Panc1 (cell line): ENCODE measurements around the gene KCTD12. TPM values are rescaled to one million over a fixed set of nuclear protein-coding genes. Genes with fewer than 3 reads are reported as not detected.

Source experiments
- ATAC-seq: fragments of 200-7000 bp; cut with Tn5 transposase; 2 replicates; pipeline ENCODE4 v1.9.1; 2020; ENCODE audit warnings: mild to moderate bottlenecking, moderate library complexity
- BruUV-seq: library from RNA; stranded (reverse); fragments of 400-500 nt; replicated peaks from 2 replicates; lab custom pipeline; 2021; lab: Mats Ljungman, UMichigan
- CTCF ChIA-PET: fragments of 300-600 bp; sonication (Branson Sonifier 250); formaldehyde crosslinking; loops from one replicate; lab custom pipeline; 2022; ENCODE audit warnings: antibody characterized with exemption; lab: Charles Lee
- POLR2A ChIA-PET: fragments of 300-600 bp; sonication (Branson Sonifier 250); formaldehyde crosslinking; loops from one replicate; lab custom pipeline; 2022; ENCODE audit warnings: antibody characterized with exemption; lab: Charles Lee
- DNase-seq: peaks from one replicate; pipeline ENCODE4 v3.0.0-alpha.2; 2010; ENCODE audit warnings: low read depth, low spot score
- H3K27ac ChIP-seq: 2 replicates; pipeline ENCODE4 v1.5.1; 2011; ENCODE audit warnings: mild to moderate bottlenecking, low read length, inconsistent platforms
- H3K27me3 ChIP-seq: fragments of 200-500 bp; sonication (Bioruptor generic); 2 replicates; pipeline ENCODE4 v1.6.0; 2014; ENCODE audit warnings: low read length, inconsistent platforms; ENCODE audit not compliant: control insufficient read depth, insufficient read depth
- H3K36me3 ChIP-seq: fragments of 200-500 bp; sonication (Bioruptor generic); 2 replicates; pipeline ENCODE4 v1.5.1; 2014; ENCODE audit warnings: inconsistent platforms, mild to moderate bottlenecking, low read length, moderate library complexity; ENCODE audit not compliant: control insufficient read depth, insufficient read depth
- H3K4me1 ChIP-seq: 2 replicates; pipeline ENCODE4 v1.5.1; 2011; ENCODE audit warnings: inconsistent platforms, mild to moderate bottlenecking, low read length, moderate library complexity; ENCODE audit not compliant: control insufficient read depth, insufficient read depth
- H3K4me3 ChIP-seq, 2 experiments: 2 replicates each; pipeline ENCODE4 v1.5.1; 2011 to 2012; ENCODE audit warnings: low read depth in 2 of 2, low read length in 2 of 2, mild to moderate bottlenecking in 2 of 2, inconsistent platforms in 1 of 2, moderate library complexity in 1 of 2
- H3K9me3 ChIP-seq: fragments of 200-500 bp; sonication (Bioruptor generic); 2 replicates; pipeline ENCODE4 v1.5.1; 2014; ENCODE audit warnings: low read depth, mild to moderate bottlenecking, inconsistent platforms, low read length, moderate library complexity; ENCODE audit not compliant: control insufficient read depth, insufficient read depth
- CTCF ChIP-seq: fragments of 450-650 bp; IDR thresholded peaks from 2 replicates; pipeline ENCODE4 v1.5.1; 2017; ENCODE audit warnings: mild to moderate bottlenecking
- POLR2AphosphoS5 ChIP-seq: IDR thresholded peaks from 2 replicates; pipeline ENCODE4 v1.6.1; 2012; ENCODE audit warnings: mild to moderate bottlenecking, low read depth, low read length, moderate library complexity
- REST ChIP-seq, 2 experiments: IDR thresholded peaks; 2 replicates each; pipeline ENCODE4 v1.6.1; 2011 to 2012; ENCODE audit warnings: low read depth in 2 of 2, control low read depth in 1 of 2, low read length in 1 of 2, mild to moderate bottlenecking in 1 of 2, moderate library complexity in 1 of 2; ENCODE audit not compliant: insufficient read depth in 1 of 2
- SIN3A ChIP-seq: IDR thresholded peaks from 2 replicates; pipeline ENCODE4 v1.6.1; 2012; ENCODE audit warnings: low read depth, mild to moderate bottlenecking, low read length, moderate library complexity, borderline replicate concordance; ENCODE audit not compliant: insufficient read depth
- TCF7L2 ChIP-seq: IDR thresholded peaks from 2 replicates; pipeline ENCODE4 v1.6.1; 2011; ENCODE audit warnings: mild to moderate bottlenecking, low read depth, low read length, inconsistent platforms
- in situ Hi-C: cut with HindIII; loops from 2 replicates; pipeline ENCODE4 v1.10.0; 2016; ENCODE audit warnings: low sequenced_read_pairs, low pct_unique_long_range_greater_than_20kb
- intact Hi-C: fragments of 100-400 bp; cut with micrococcal nuclease; formaldehyde crosslinking; loops from one replicate; pipeline ENCODE4 v1.10.0; 2022; ENCODE audit not compliant: unreplicated experiment
- total RNA-seq: library from RNA; stranded (reverse); gene quantifications from one replicate; pipeline ENCODE4 v1.2.1, GENCODE V29; 2021; ENCODE audit not compliant: unreplicated experiment

Gene KCTD12
- total RNA-seq, 1 experiment from 2014 or later, result 0.90 TPM

- no TSS peak for BruUV-seq
- Histone ChIP-seq H3K36me3 (no peaks in the 10 kb centered on the region), H3K4me3 (no peak overlapping the region), H3K27ac (no peak overlapping the region), H3K4me1 (no peaks in the 10 kb centered on the region), H3K9me3 (no peaks in the 10 kb centered on the region), H3K27me3 (no peaks in the 10 kb centered on the region)
- DNase-seq, result no peak
- POLR2A ChIA-PET, result no interaction called here
- intact Hi-C loops (no loop called here), in situ Hi-C loops (no loop called here)
- CTCF ChIA-PET, result no interaction called here
- ATAC-seq, result no peak
- TF ChIP-seq CTCF, result no peak
- no peak for TF ChIP-seq TCF7L2
- no peak for TF ChIP-seq POLR2AphosphoS5
- TF ChIP-seq SIN3A, result no peak
- no peak for TF ChIP-seq REST (IDR thresholded peaks at IDR 0.05; ENCODE audit: insufficient read depth in 1 of 2, low read depth in 2 of 2, low read length in 1 of 2)
Observed at GRCh38 chr13:76912476-76912875, 26.3 kb upstream of the KCTD12 start.

- H3K4me1 ChIP-seq, result no peaks in the 10 kb centered on the region
- intact Hi-C loops, result loop anchor here (5.0 to 10.0 kb wide), 3 partner anchors 880 to 1207 kb away; no protein-coding TSS in a partner anchor
- no peak overlapping the region for H3K4me3 ChIP-seq
- BruUV-seq, result no TSS peak
- H3K9me3 ChIP-seq, result no peaks in the 10 kb centered on the region
- DNase-seq (no peak), ATAC-seq (no peak)
- in situ Hi-C loops, result no loop called here
- CTCF ChIA-PET, result no interaction called here
- no peaks in the 10 kb centered on the region for H3K36me3 ChIP-seq
- POLR2A ChIA-PET, result no interaction called here
- TF ChIP-seq SIN3A, result no peak
- no peak for TF ChIP-seq CTCF
- TF ChIP-seq REST (IDR thresholded peaks at IDR 0.05; ENCODE audit: insufficient read depth in 1 of 2, low read depth in 2 of 2, low read length in 1 of 2), result no peak
- no peak for TF ChIP-seq TCF7L2
- no peak for TF ChIP-seq POLR2AphosphoS5
- no peaks in the 10 kb centered on the region for H3K27me3 ChIP-seq
- H3K27ac ChIP-seq, result no peak overlapping the region
Observed at GRCh38 chr13:76904507-76904906, 18.3 kb upstream of the KCTD12 start.
